Mucosa of stomach (tissue), 1 donor: ENCODE data around the gene ZNF761.
"Not testable (repeated sequence)": the region's sequence is repeated elsewhere in the genome, so short reads cannot be mapped to it uniquely, and the experiment has no call there.

Experiments
- H3K27me3 ChIP-seq: one replicate; pipeline ENCODE4 v1.7.0; 2013; ENCODE audit warnings: mild to moderate bottlenecking, low read length; ENCODE audit not compliant: control insufficient read depth, insufficient read depth
- H3K36me3 ChIP-seq: one replicate; pipeline ENCODE4 v1.7.0; 2013; ENCODE audit warnings: low read length; ENCODE audit not compliant: control insufficient read depth, insufficient read depth
- H3K4me1 ChIP-seq: one replicate; pipeline ENCODE4 v1.7.0; 2013; ENCODE audit warnings: mild to moderate bottlenecking, low read length; ENCODE audit not compliant: control insufficient read depth, insufficient read depth
- H3K4me3 ChIP-seq: one replicate; pipeline ENCODE4 v1.7.0; 2013; ENCODE audit warnings: low read length
- H3K9ac ChIP-seq: one replicate; pipeline ENCODE4 v1.7.0; 2013; ENCODE audit warnings: mild to moderate bottlenecking, low read length, moderate library complexity
- H3K9me3 ChIP-seq: one replicate; pipeline ENCODE4 v1.7.0; 2013; ENCODE audit warnings: mild to moderate bottlenecking, low read length, moderate library complexity; ENCODE audit not compliant: control insufficient read depth
- donor health status: Pancreatic carcinoma.

ZNF761 gene

GRCh38 chr19:53431399-53432087 is at the start of gene ZNF761:
ZNF761 (plus strand) TSS chr19:53431984; CDS start chr19:53447269, 15,285 bp downstream.
- no peaks in the 10 kb centered on the region for H3K27me3 ChIP-seq
- H3K4me1 ChIP-seq, result no peaks in the 10 kb centered on the region
- H3K4me3 ChIP-seq, result peak within 1 kb of the TSS; percentile 80
- H3K9ac ChIP-seq, result peak within 1 kb of the TSS; percentile 83
- no peaks in the 10 kb centered on the region for H3K36me3 ChIP-seq
- H3K9me3 ChIP-seq, result no peaks in the 10 kb centered on the region

- Histone ChIP-seq H3K9me3 (no peaks in the 10 kb centered on the region), H3K4me3 (no peak overlapping the region), H3K9ac (no peak overlapping the region), H3K27me3 (no peaks in the 10 kb centered on the region), H3K36me3 (no peaks in the 10 kb centered on the region), H3K4me1 (no peaks in the 10 kb centered on the region)
These were observed 43.6 kb upstream of the ZNF761 start for GRCh38 chr19:53388168-53388567.

DNA sequence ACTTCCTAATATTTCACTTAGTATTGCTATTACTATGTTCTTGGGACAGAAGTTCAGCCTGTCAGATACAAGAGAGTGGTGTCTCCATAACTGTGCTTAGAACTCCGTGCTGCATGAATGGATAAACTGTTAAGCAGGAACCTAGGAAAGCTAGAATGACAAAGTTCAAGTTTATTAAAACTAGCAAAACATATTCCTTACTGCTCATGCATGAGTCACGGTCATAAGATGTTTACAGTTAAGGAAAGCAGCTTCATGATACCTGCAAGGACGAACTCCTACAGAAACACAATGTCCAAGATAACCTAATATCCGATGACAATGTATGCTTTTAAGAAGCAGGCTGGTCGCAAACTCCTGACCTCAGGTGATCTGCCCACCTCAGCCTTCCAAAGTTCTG is 42.9 kb upstream of the ZNF761 start:
- H3K27me3 ChIP-seq, result no peaks in the 10 kb centered on the region
- H3K9ac ChIP-seq, result no peak overlapping the region
- no peaks in the 10 kb centered on the region for H3K36me3 ChIP-seq
- no peaks in the 10 kb centered on the region for H3K4me1 ChIP-seq
- no peak overlapping the region for H3K4me3 ChIP-seq
- no peaks in the 10 kb centered on the region for H3K9me3 ChIP-seq

- no peak overlapping the region for H3K4me3 ChIP-seq
These were observed 42.2 kb upstream of the ZNF761 start for GRCh38 chr19:53389571-53389970.

DNA sequence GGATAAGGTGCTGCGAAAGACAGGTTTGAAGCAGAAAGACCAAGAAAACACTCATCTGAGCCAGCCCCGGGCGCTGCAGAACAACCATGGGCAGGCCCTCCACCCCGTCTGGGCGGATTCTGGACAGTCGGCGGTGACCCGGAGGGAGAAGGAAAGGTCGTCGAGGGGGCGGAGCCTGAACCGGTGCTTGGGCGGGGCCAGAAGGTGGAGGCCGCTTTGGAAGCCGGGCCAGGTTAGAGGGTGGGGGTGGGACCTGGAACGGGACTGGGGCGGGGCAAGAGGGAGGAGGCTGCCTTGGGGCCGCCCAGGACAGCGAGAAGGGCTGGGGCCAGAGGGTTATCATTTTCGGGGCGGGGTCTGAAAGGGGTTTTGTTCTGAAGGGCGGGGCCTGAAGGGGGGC is 41.8 kb upstream of the ZNF761 start:
- Histone ChIP-seq H3K9ac (no peak overlapping the region), H3K4me3 (no peak overlapping the region), H3K9me3 (no peaks in the 10 kb centered on the region), H3K36me3 (no peaks in the 10 kb centered on the region), H3K4me1 (peaks cover 5% of the 10 kb centered on the region), H3K27me3 (no peaks in the 10 kb centered on the region)

More at GRCh38 chr19:53389571-53389970, 42.2 kb upstream of the ZNF761 start:
- H3K36me3 ChIP-seq, result no peaks in the 10 kb centered on the region
- no peaks in the 10 kb centered on the region for H3K27me3 ChIP-seq
- H3K9me3 ChIP-seq, result no peaks in the 10 kb centered on the region
- peaks cover 3% of the 10 kb centered on the region for H3K4me1 ChIP-seq
- no peak overlapping the region for H3K9ac ChIP-seq

DNA sequence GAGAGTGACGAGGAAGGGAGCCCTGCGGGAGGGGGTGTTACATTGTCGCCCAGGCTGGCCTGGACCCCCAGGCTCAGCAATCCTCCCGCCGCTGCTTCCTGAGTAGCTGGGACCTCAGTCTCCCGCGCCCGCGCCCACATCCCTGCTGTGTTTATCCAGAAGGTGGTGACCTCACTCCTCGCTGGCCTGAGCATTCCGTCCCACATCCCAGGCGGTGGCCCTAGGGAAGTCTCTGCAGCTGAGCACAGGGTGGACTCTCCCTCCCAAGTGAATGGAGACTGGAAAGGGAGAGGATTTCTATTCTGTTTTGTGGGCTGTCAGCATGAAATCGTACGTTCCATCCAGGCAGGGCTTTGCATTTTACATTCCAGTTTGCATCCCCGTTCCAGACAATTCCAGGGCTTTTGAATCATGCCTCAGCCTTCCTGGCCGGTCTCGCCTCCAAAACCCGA is 37.2 kb upstream of the ZNF761 start:
- Histone ChIP-seq H3K4me3 (peak overlapping the region; percentile 89), H3K9me3 (no peaks in the 10 kb centered on the region), H3K4me1 (peaks cover 15% of the 10 kb centered on the region), H3K9ac (peak overlapping the region; percentile 58), H3K27me3 (no peaks in the 10 kb centered on the region), H3K36me3 (no peaks in the 10 kb centered on the region)

DNA sequence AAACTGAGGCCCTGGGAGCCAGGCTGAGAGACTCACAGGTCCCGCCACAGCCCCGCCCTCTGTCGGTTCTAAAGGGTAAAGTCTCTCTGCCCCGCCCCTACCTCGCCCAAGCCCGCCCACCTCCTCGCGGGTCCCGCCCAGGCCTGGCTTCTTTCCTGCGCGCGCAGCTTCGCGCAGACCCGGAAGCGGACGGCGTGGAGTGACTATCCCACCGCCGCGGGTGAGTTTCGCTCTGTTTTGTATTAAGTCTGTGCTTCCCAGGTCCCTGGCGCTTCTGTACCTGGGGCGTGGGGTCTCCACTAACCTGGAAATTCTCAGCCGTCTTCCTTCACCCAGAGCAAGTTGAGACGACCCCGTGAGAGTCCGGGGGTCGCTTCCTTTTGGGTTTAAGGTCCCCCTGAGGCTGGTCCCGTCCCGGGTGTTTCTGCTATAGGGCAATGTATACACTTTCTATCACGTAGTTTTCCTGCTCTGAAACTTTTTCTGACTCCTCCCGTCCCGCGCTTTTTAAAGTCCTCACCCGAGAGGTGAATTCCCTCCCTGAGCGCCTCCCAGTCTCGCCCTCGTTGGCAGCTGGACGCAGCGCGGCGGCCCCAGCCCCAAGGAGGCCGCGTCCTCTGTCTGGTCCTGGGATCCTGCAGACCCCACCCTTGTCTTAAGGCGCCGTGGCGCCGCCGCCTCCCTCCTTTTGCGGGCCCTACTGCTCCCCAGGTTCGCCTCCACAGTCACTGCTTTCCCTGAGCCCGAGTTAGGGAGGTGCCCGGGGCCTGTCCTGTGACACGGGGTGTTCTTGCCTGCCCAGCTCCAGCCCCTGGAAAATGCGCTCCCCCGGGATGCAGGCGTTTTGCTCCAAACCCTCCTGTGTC is 36.6 kb upstream of the ZNF761 start, which contains the start of gene ZNF765:
ZNF765 (plus strand) TSS at position 176 of the 866 bp plus-strand sequence. CDS start 2,867 bp downstream, outside the sequence.
- no peaks in the 10 kb centered on the region for H3K27me3 ChIP-seq
- H3K4me3 ChIP-seq, result peak within 1 kb of the TSS; percentile 89
- H3K9me3 ChIP-seq, result no peaks in the 10 kb centered on the region

GRCh38 chr19:53395840-53396524 is 35.8 kb upstream of the ZNF761 start:
- not testable (repeated sequence) for H3K36me3 ChIP-seq, H3K9me3 ChIP-seq, H3K27me3 ChIP-seq
- Histone ChIP-seq H3K4me3 (peak overlapping the region; percentile 89), H3K4me1 (peaks cover 15% of the 10 kb centered on the region), H3K9ac (peak overlapping the region; percentile 86)

More for the DNA sequence above, 36.6 kb upstream of the ZNF761 start, which contains the start of gene ZNF765:
- H3K4me1 ChIP-seq, result peaks cover 15% of the 10 kb centered on the region
- H3K9ac ChIP-seq, result peak within 1 kb of the TSS; percentile 86
- no peaks in the 10 kb centered on the region for H3K36me3 ChIP-seq

- no peaks in the 10 kb centered on the region for H3K27me3 ChIP-seq
- H3K4me1 ChIP-seq, result peaks cover 15% of the 10 kb centered on the region
- H3K9me3 ChIP-seq, result no peaks in the 10 kb centered on the region
- H3K4me3 ChIP-seq, result no peak overlapping the region
- no peak overlapping the region for H3K9ac ChIP-seq
- H3K36me3 ChIP-seq, result no peaks in the 10 kb centered on the region
These were observed 35.3 kb upstream of the ZNF761 start for GRCh38 chr19:53396525-53396868.

GRCh38 chr19:53397918-53398317 is 33.9 kb upstream of the ZNF761 start:
- not testable (repeated sequence) for H3K4me3 ChIP-seq, H3K27me3 ChIP-seq, H3K9ac ChIP-seq, H3K9me3 ChIP-seq, H3K36me3 ChIP-seq
- peaks cover 15% of the 10 kb centered on the region for H3K4me1 ChIP-seq

GRCh38 chr19:53409505-53410204 is 22.1 kb upstream of the ZNF761 start:
- H3K9ac ChIP-seq, result no peak overlapping the region
- peaks cover 5% of the 10 kb centered on the region for H3K36me3 ChIP-seq
- no peaks in the 10 kb centered on the region for H3K27me3 ChIP-seq
- peaks cover 33% of the 10 kb centered on the region for H3K9me3 ChIP-seq
- H3K4me1 ChIP-seq, result no peaks in the 10 kb centered on the region
- no peak overlapping the region for H3K4me3 ChIP-seq
